Liver (tissue), 3 donors: ENCODE data around the gene ZNRF2.

ENCODE experiments used
- CTCF ChIP-seq: fragments of 150-350 bp; IDR thresholded peaks from 2 replicates; pipeline ENCODE4 v1.5.1; 2017; ENCODE audit warnings: improper control_type of control experiment, low read depth, low read length; ENCODE audit not compliant: missing input control
- FOXA2 ChIP-seq: IDR thresholded peaks from 2 replicates; pipeline ENCODE4 v1.6.1; 2016; ENCODE audit warnings: antibody characterized with exemption
- HNF4G ChIP-seq: IDR thresholded peaks from 2 replicates; pipeline ENCODE4 v1.6.1; 2016; ENCODE audit warnings: antibody characterized with exemption
- JUND ChIP-seq, 2 donors: IDR thresholded peaks; 2 replicates each; pipeline ENCODE4 v1.6.1; 2016; ENCODE audit warnings: antibody characterized with exemption in 2 of 2
- NR2F2 ChIP-seq: IDR thresholded peaks from 2 replicates; pipeline ENCODE4 v1.6.1; 2016; ENCODE audit warnings: antibody characterized with exemption
- YY1 ChIP-seq: IDR thresholded peaks from 2 replicates; pipeline ENCODE4 v1.6.1; 2016; ENCODE audit warnings: antibody characterized with exemption, mild to moderate bottlenecking
- TF ChIP-seq, protein P1 (sequence below): IDR thresholded peaks from 2 replicates; pipeline ENCODE4 v1.6.1; 2016; ENCODE audit warnings: antibody characterized with exemption, mild to moderate bottlenecking
- donor health status: healthy.
- donor health status: healthy.

DNA sequence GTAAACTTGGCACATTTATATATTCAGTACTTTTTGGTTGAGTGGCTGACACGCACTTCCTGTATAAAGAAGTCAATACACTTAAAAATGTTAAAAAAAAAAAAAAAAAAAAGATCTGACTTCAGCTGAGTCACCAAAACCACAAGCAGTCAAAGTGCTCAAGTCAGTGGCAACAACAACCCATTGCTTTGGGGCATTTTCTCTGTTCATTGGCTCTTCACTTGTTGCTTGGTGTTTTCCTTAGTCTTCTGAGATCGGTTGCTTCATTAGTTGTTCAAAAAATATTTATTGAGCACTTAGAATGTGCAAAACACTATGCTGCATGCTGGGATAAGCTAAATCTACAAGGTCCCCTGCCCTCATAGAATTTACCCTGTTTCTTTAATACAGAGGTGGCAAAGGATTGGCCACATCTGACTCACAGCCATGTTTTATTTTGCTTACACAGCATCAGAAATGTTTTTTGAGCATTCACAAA, 63.7 kb downstream of the ZNRF2 start:
- TF ChIP-seq FOXA2 = no peak
- TF ChIP-seq YY1 = no peak
- no peak for TF ChIP-seq HNF4G
- TF ChIP-seq NR2F2 = no peak
- TF ChIP-seq CTCF = no peak
- TF ChIP-seq, protein P1, sequence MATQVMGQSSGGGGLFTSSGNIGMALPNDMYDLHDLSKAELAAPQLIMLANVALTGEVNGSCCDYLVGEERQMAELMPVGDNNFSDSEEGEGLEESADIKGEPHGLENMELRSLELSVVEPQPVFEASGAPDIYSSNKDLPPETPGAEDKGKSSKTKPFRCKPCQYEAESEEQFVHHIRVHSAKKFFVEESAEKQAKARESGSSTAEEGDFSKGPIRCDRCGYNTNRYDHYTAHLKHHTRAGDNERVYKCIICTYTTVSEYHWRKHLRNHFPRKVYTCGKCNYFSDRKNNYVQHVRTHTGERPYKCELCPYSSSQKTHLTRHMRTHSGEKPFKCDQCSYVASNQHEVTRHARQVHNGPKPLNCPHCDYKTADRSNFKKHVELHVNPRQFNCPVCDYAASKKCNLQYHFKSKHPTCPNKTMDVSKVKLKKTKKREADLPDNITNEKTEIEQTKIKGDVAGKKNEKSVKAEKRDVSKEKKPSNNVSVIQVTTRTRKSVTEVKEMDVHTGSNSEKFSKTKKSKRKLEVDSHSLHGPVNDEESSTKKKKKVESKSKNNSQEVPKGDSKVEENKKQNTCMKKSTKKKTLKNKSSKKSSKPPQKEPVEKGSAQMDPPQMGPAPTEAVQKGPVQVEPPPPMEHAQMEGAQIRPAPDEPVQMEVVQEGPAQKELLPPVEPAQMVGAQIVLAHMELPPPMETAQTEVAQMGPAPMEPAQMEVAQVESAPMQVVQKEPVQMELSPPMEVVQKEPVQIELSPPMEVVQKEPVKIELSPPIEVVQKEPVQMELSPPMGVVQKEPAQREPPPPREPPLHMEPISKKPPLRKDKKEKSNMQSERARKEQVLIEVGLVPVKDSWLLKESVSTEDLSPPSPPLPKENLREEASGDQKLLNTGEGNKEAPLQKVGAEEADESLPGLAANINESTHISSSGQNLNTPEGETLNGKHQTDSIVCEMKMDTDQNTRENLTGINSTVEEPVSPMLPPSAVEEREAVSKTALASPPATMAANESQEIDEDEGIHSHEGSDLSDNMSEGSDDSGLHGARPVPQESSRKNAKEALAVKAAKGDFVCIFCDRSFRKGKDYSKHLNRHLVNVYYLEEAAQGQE = no peak
- TF ChIP-seq JUND (IDR thresholded peaks at IDR 0.05) = peak in 1 of 2 donors; percentile 24
